Measurements from ENCODE around the gene CA7.

DNA sequence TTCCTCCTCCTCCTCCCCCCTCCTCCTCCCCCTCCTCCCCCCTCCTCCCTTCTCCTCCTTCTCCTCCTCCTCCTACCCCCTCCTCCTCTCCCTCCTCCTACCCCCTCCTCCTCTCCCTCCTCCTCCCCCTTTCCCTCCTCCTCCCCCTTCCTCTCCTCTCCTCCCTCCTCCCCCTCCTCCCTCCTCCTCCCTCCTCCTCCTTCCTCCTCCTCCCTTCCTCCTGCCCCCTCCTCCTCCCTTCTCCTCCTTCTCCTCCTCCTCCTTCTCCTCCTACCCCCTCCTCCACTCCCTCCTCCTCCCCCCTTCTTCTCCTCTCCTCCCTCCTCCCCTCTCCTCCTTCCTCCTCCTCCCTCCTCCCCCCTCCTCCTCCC is 29.5 kb downstream of the CA7 start:
- TF ChIP-seq CTCF (IDR thresholded peaks at IDR 0.05) (no peak), POLR2A (IDR thresholded peaks at IDR 0.05) (no peak), POLR2AphosphoS5 (IDR thresholded peaks at IDR 0.05) (no peak)
